ENCODE measurements around the gene CCDC126.

DNA sequence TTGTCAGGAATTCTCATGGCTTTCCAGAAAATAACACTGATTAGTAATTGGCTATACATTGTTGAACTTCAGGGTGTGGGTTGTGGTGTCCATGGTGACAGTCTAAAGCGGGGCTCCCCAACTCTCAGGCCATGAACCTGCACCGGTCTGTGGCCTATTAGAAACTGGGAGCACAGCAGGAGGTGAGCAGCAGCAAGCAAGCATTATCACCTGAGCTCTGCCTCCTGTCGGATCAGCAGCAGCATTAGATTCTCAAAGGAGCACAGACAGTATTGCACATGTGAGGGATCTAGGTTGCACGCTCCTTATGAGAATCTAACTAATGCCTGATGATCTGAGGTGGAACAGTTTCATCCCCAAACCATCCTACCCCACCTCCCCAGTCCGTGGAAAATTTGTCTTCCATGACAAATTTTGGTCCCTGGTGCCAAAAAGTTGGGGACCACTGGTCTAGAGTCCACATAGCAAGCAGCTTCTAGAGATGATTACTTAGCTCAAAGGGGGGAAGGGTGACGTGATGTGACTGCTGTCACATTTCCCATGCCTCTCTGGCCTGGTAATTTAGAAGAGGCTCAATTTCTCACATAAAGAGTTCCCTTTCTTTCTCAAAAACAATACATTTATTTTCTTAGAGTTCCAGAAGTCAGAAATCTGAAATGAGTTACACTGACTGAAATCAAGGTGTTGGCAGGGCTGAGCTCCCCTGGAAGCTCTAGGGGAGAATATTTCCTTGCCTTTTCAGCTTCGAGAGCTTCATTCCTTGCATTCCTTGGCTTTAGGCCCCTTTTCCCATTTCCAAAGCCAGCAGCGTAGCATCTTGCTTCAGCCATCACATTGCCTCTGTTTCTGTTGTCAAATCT is 65.2 kb downstream of the CCDC126 start:
- TF ChIP-seq, protein P1, sequence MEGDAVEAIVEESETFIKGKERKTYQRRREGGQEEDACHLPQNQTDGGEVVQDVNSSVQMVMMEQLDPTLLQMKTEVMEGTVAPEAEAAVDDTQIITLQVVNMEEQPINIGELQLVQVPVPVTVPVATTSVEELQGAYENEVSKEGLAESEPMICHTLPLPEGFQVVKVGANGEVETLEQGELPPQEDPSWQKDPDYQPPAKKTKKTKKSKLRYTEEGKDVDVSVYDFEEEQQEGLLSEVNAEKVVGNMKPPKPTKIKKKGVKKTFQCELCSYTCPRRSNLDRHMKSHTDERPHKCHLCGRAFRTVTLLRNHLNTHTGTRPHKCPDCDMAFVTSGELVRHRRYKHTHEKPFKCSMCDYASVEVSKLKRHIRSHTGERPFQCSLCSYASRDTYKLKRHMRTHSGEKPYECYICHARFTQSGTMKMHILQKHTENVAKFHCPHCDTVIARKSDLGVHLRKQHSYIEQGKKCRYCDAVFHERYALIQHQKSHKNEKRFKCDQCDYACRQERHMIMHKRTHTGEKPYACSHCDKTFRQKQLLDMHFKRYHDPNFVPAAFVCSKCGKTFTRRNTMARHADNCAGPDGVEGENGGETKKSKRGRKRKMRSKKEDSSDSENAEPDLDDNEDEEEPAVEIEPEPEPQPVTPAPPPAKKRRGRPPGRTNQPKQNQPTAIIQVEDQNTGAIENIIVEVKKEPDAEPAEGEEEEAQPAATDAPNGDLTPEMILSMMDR (IDR thresholded peaks at IDR 0.05), result no peak
- TF ChIP-seq POLR2AphosphoS5 (IDR thresholded peaks at IDR 0.05), result no peak
- no peak for TF ChIP-seq POLR2A (IDR thresholded peaks at IDR 0.05)
- TF ChIP-seq EP300 (IDR thresholded peaks at IDR 0.05; ENCODE audit: low read depth), result no peak

Measured in transverse colon (tissue), 4 donors.